ENCODE data around the gene GOLGA6L2.
"Not testable (repeated sequence)": the region's sequence is repeated elsewhere in the genome, so short reads cannot be mapped to it uniquely, and the experiment has no call there.

The GOLGA6L2 gene

GRCh38 chr15:23424111-23424904 is 22.7 kb downstream of the GOLGA6L2 start:
- TF ChIP-seq CTCF (IDR thresholded peaks at IDR 0.05; ENCODE audit: low read depth, low read length) = no peak
- H3K4me3 ChIP-seq (ENCODE audit: low read depth, low read length) = no peak overlapping the region

GRCh38 chr15:23422946-23423708 is 23.9 kb downstream of the GOLGA6L2 start:
- H3K4me3 ChIP-seq (ENCODE audit: low read depth, low read length) = no peak overlapping the region
- no peak for TF ChIP-seq CTCF (IDR thresholded peaks at IDR 0.05; ENCODE audit: low read depth, low read length)

- TF ChIP-seq CTCF (IDR thresholded peaks at IDR 0.05; ENCODE audit: low read depth, low read length) = no peak
- no peak overlapping the region for H3K4me3 ChIP-seq (ENCODE audit: low read depth, low read length)
These were observed 24.7 kb downstream of the GOLGA6L2 start for GRCh38 chr15:23422099-23422945.

- TF ChIP-seq CTCF (IDR thresholded peaks at IDR 0.05; ENCODE audit: low read depth, low read length) = no peak
- no peak overlapping the region for H3K4me3 ChIP-seq (ENCODE audit: low read depth, low read length)
These were observed 26.1 kb downstream of the GOLGA6L2 start for GRCh38 chr15:23420806-23421575.

GRCh38 chr15:23416349-23417276 is 30.4 kb downstream of the GOLGA6L2 start:
- no peak for TF ChIP-seq CTCF (IDR thresholded peaks at IDR 0.05; ENCODE audit: low read depth, low read length)
- H3K4me3 ChIP-seq (ENCODE audit: low read depth, low read length) = no peak overlapping the region

GRCh38 chr15:23415866-23416265 is 31.2 kb downstream of the GOLGA6L2 start:
- not testable (repeated sequence) for H3K4me3 ChIP-seq (ENCODE audit: low read depth, low read length)

Measured in WI38 (cell line).